IPS-20b (cell line): ENCODE measurements around the gene CTRL.

Source experiments
- H3K27ac ChIP-seq: one replicate; pipeline ENCODE4 v1.5.1; 2013; ENCODE audit warnings: low read length
- H3K27me3 ChIP-seq: 2 replicates; pipeline ENCODE4 v1.6.1; 2013; ENCODE audit warnings: mild to moderate bottlenecking, low read length, inconsistent platforms; ENCODE audit not compliant: insufficient read depth
- H3K36me3 ChIP-seq: 2 replicates; pipeline ENCODE4 v1.6.1; 2013; ENCODE audit warnings: low read depth, mild to moderate bottlenecking, inconsistent platforms, low read length, moderate library complexity; ENCODE audit not compliant: insufficient read depth
- H3K4me1 ChIP-seq: 2 replicates; pipeline ENCODE4 v1.6.1; 2013; ENCODE audit warnings: mild to moderate bottlenecking, control low read depth, inconsistent platforms, low read length, moderate library complexity; ENCODE audit not compliant: insufficient read depth
- H3K4me3 ChIP-seq: 2 replicates; pipeline ENCODE4 v1.5.1; 2013; ENCODE audit warnings: mild to moderate bottlenecking, low read length, inconsistent platforms
- H3K9ac ChIP-seq: 2 replicates; pipeline ENCODE4 v1.6.1; 2013; ENCODE audit warnings: low read depth, mild to moderate bottlenecking, inconsistent platforms, low read length, moderate library complexity
- H3K9me3 ChIP-seq: 2 replicates; pipeline ENCODE4 v1.6.1; 2013; ENCODE audit warnings: mild to moderate bottlenecking, low read depth, low read length, inconsistent platforms; ENCODE audit not compliant: insufficient read depth

Gene CTRL

GRCh38 chr16:67879936-67880335 is 51.7 kb downstream of the CTRL start:
- Histone ChIP-seq H3K9me3 (no peaks in the 10 kb centered on the region), H3K36me3 (peaks cover 81% of the 10 kb centered on the region), H3K27me3 (no peaks in the 10 kb centered on the region), H3K4me3 (no peak overlapping the region), H3K4me1 (peaks cover 6% of the 10 kb centered on the region; the same call in 1 of the 2 replicates), H3K27ac (no peak overlapping the region), H3K9ac (no peak overlapping the region)
